Panc1 (cell line): Measurements from ENCODE around the gene ITGAD. TPM values are rescaled to one million over a fixed set of nuclear protein-coding genes. Genes with fewer than 3 reads are reported as not detected.

Source experiments
- ATAC-seq: fragments of 200-7000 bp; cut with Tn5 transposase; 2 replicates; pipeline ENCODE4 v1.9.1; 2020; ENCODE audit warnings: mild to moderate bottlenecking, moderate library complexity
- BruUV-seq: library from RNA; stranded (reverse); fragments of 400-500 nt; replicated peaks from 2 replicates; lab custom pipeline; 2021; lab: Mats Ljungman, UMichigan
- CTCF ChIA-PET: fragments of 300-600 bp; sonication (Branson Sonifier 250); formaldehyde crosslinking; loops from one replicate; lab custom pipeline; 2022; ENCODE audit warnings: antibody characterized with exemption; lab: Charles Lee
- POLR2A ChIA-PET: fragments of 300-600 bp; sonication (Branson Sonifier 250); formaldehyde crosslinking; loops from one replicate; lab custom pipeline; 2022; ENCODE audit warnings: antibody characterized with exemption; lab: Charles Lee
- DNase-seq: peaks from one replicate; pipeline ENCODE4 v3.0.0-alpha.2; 2010; ENCODE audit warnings: low read depth, low spot score
- H3K27ac ChIP-seq: 2 replicates; pipeline ENCODE4 v1.5.1; 2011; ENCODE audit warnings: mild to moderate bottlenecking, low read length, inconsistent platforms
- H3K27me3 ChIP-seq: fragments of 200-500 bp; sonication (Bioruptor generic); 2 replicates; pipeline ENCODE4 v1.6.0; 2014; ENCODE audit warnings: low read length, inconsistent platforms; ENCODE audit not compliant: control insufficient read depth, insufficient read depth
- H3K36me3 ChIP-seq: fragments of 200-500 bp; sonication (Bioruptor generic); 2 replicates; pipeline ENCODE4 v1.5.1; 2014; ENCODE audit warnings: inconsistent platforms, mild to moderate bottlenecking, low read length, moderate library complexity; ENCODE audit not compliant: control insufficient read depth, insufficient read depth
- H3K4me1 ChIP-seq: 2 replicates; pipeline ENCODE4 v1.5.1; 2011; ENCODE audit warnings: inconsistent platforms, mild to moderate bottlenecking, low read length, moderate library complexity; ENCODE audit not compliant: control insufficient read depth, insufficient read depth
- H3K4me3 ChIP-seq, 2 experiments: 2 replicates each; pipeline ENCODE4 v1.5.1; 2011 to 2012; ENCODE audit warnings: low read depth in 2 of 2, low read length in 2 of 2, mild to moderate bottlenecking in 2 of 2, inconsistent platforms in 1 of 2, moderate library complexity in 1 of 2
- H3K9me3 ChIP-seq: fragments of 200-500 bp; sonication (Bioruptor generic); 2 replicates; pipeline ENCODE4 v1.5.1; 2014; ENCODE audit warnings: low read depth, mild to moderate bottlenecking, inconsistent platforms, low read length, moderate library complexity; ENCODE audit not compliant: control insufficient read depth, insufficient read depth
- CTCF ChIP-seq: fragments of 450-650 bp; IDR thresholded peaks from 2 replicates; pipeline ENCODE4 v1.5.1; 2017; ENCODE audit warnings: mild to moderate bottlenecking
- POLR2AphosphoS5 ChIP-seq: IDR thresholded peaks from 2 replicates; pipeline ENCODE4 v1.6.1; 2012; ENCODE audit warnings: mild to moderate bottlenecking, low read depth, low read length, moderate library complexity
- REST ChIP-seq, 2 experiments: IDR thresholded peaks; 2 replicates each; pipeline ENCODE4 v1.6.1; 2011 to 2012; ENCODE audit warnings: low read depth in 2 of 2, control low read depth in 1 of 2, low read length in 1 of 2, mild to moderate bottlenecking in 1 of 2, moderate library complexity in 1 of 2; ENCODE audit not compliant: insufficient read depth in 1 of 2
- SIN3A ChIP-seq: IDR thresholded peaks from 2 replicates; pipeline ENCODE4 v1.6.1; 2012; ENCODE audit warnings: low read depth, mild to moderate bottlenecking, low read length, moderate library complexity, borderline replicate concordance; ENCODE audit not compliant: insufficient read depth
- TCF7L2 ChIP-seq: IDR thresholded peaks from 2 replicates; pipeline ENCODE4 v1.6.1; 2011; ENCODE audit warnings: mild to moderate bottlenecking, low read depth, low read length, inconsistent platforms
- in situ Hi-C: cut with HindIII; loops from 2 replicates; pipeline ENCODE4 v1.10.0; 2016; ENCODE audit warnings: low sequenced_read_pairs, low pct_unique_long_range_greater_than_20kb
- intact Hi-C: fragments of 100-400 bp; cut with micrococcal nuclease; formaldehyde crosslinking; loops from one replicate; pipeline ENCODE4 v1.10.0; 2022; ENCODE audit not compliant: unreplicated experiment
- total RNA-seq: library from RNA; stranded (reverse); gene quantifications from one replicate; pipeline ENCODE4 v1.2.1, GENCODE V29; 2021; ENCODE audit not compliant: unreplicated experiment

Gene ITGAD
- total RNA-seq, 1 experiment from 2014 or later: not detected

GRCh38 chr16:31403590-31404352, 10.6 kb downstream of the ITGAD start:
- ATAC-seq (peak; percentile 24; the same call in 1 of the 2 replicates), DNase-seq (no peak)
- CTCF ChIA-PET: no interaction called here
- BruUV-seq: TSS peak; percentile 80
- POLR2A ChIA-PET: no interaction called here
- in situ Hi-C loops (no loop called here), intact Hi-C loops (no loop called here)
- Histone ChIP-seq H3K27ac (peak overlapping the region; percentile 51), H3K4me3 (peak overlapping the region; percentile 46 to 54), H3K27me3 (no peaks in the 10 kb centered on the region), H3K9me3 (no peaks in the 10 kb centered on the region), H3K36me3 (peaks cover 2% of the 10 kb centered on the region; the same call in 1 of the 2 replicates), H3K4me1 (no peaks in the 10 kb centered on the region)
- TF ChIP-seq REST (IDR thresholded peaks at IDR 0.05; ENCODE audit: insufficient read depth in 1 of 2, low read depth in 2 of 2, low read length in 1 of 2) (no peak), SIN3A (no peak), POLR2AphosphoS5 (no peak), TCF7L2 (no peak), CTCF (no peak)

- peaks cover 2% of the 10 kb centered on the region; the same call in 1 of the 2 replicates for H3K36me3 ChIP-seq
- peak; percentile 60 for TF ChIP-seq POLR2AphosphoS5
- no peak for TF ChIP-seq CTCF
- no peak for TF ChIP-seq SIN3A
- no peak for TF ChIP-seq TCF7L2
- no peak for TF ChIP-seq REST (IDR thresholded peaks at IDR 0.05; ENCODE audit: insufficient read depth in 1 of 2, low read depth in 2 of 2, low read length in 1 of 2)
- POLR2A ChIA-PET: no interaction called here
- in situ Hi-C loops: no loop called here
- intact Hi-C loops: no loop called here
- ATAC-seq (peak; percentile 87), DNase-seq (no peak)
- H3K27me3 ChIP-seq: no peaks in the 10 kb centered on the region
- H3K27ac ChIP-seq: peak overlapping the region; percentile 51
- no peaks in the 10 kb centered on the region for H3K9me3 ChIP-seq
- CTCF ChIA-PET: no interaction called here
- H3K4me1 ChIP-seq: no peaks in the 10 kb centered on the region
- peak overlapping the region; percentile 46 to 54 for H3K4me3 ChIP-seq
- no TSS peak for BruUV-seq
Observed at GRCh38 chr16:31404353-31405064, 11.4 kb downstream of the ITGAD start.
